NCI-H226 (cell line): ENCODE measurements around the gene INSM2.

Source experiments
- DNase-seq: peaks from one replicate; pipeline ENCODE4 v3.0.0-alpha.2; 2015

The INSM2 gene, protein sequence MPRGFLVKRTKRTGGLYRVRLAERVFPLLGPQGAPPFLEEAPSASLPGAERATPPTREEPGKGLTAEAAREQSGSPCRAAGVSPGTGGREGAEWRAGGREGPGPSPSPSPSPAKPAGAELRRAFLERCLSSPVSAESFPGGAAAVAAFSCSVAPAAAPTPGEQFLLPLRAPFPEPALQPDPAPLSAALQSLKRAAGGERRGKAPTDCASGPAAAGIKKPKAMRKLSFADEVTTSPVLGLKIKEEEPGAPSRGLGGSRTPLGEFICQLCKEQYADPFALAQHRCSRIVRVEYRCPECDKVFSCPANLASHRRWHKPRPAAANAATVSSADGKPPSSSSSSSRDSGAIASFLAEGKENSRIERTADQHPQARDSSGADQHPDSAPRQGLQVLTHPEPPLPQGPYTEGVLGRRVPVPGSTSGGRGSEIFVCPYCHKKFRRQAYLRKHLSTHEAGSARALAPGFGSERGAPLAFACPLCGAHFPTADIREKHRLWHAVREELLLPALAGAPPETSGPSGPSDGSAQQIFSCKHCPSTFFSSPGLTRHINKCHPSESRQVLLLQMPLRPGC

DNA sequence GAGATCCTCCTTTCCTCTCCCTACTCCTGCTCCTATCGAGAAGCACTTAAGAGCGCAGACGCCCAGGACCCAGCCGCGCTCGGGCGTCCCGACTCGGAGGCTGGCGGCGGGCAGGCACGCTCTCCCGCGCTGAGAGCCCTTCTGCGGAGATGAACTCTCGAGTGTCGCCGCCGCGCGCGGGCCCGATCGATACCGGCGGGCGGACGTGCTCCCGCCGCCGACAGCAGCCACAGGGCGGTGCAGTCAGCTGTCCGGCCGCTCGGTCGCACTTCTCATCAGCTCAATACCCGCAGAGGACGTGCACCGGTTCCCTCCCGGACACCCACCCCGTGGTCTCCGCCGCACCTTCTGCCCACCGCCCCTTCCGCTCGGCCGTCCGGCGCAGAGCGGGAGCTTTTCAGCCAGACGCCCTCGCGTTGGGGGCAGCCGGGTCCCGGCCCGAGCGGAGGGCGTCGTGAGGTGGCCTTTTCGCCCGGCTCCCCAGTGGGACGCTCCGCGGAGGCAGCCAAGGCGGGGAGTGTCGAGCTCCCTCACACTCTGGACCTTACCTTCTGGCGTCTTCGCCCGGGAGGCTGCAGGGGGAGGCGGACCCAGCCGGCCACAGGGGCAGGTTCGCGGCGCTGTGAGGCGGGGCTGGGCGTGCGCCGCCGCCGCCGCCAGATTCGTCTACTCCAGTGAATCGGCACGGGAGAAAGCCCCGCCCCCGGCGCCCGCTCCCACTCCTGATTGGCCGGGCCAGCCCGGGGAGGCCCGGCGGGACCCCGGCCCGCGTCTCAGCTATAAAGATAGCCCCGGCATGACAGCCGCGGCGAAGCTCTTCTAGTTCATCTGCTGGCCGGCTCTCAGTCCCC is at the start of gene INSM2:
Gene INSM2 (plus strand): TSS at position 808 of the 851 bp plus-strand sequence. CDS start 89 bp downstream, outside the sequence.
- DNase-seq, result peak; percentile 72

DNA sequence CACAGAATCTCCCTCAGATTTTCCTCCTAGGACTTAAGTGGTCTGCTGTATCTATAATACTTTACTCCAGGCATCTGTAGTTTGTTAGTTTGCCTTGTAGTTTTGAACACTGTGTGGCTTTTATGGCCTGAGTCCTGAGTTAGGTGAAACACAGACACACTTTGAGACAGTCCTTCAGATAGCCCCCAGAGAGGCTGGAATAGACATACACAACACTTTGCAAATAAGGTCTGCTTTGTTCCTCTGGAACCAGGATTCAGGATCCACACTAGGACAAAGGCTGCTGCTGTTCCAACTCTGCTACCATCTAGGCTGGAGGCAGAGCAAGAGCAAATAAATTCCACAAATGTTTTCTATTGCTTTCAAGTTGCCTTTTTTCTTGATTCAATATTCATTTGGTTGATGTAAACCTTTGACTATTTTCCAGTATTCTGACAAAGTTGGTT is 41.4 kb upstream of the INSM2 start:
- no peak for DNase-seq

DNA sequence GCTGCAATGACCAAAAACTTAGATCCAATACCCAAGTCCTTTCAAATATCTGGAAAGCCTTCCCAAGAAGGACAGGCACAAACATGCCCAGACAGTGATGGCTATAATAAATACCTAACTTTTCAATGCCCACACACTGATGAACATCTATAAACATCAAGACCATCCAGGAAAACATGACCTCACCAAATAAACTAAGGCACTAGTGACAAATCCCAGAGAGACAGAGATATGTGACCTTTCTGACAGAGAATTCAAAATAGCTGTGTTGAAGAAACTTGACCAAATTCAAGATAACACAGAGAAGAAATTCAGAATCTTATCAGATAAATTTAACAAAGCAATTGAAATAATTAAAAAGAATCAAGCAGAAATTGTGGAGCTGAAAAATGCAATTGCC is 38.7 kb upstream of the INSM2 start:
- no peak for DNase-seq

DNA sequence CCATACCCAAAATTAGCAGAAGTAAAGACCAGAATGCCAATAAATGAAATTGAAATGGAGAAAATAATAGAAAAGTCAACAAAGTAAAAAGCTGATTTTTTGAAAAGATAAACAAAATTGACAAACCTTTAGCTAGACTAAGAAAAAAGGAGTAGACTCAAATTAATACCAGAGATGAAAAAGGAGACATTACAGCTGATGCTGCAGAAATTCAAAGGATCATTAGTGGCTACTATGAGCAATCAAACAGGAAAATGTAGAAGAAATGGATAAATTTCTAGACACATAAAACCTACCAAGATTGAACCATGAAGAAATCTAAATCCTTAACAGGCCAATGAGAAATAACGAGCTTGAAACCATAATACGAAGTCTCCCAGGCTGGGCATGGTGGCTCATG is 34.8 kb upstream of the INSM2 start:
- no peak for DNase-seq

DNA sequence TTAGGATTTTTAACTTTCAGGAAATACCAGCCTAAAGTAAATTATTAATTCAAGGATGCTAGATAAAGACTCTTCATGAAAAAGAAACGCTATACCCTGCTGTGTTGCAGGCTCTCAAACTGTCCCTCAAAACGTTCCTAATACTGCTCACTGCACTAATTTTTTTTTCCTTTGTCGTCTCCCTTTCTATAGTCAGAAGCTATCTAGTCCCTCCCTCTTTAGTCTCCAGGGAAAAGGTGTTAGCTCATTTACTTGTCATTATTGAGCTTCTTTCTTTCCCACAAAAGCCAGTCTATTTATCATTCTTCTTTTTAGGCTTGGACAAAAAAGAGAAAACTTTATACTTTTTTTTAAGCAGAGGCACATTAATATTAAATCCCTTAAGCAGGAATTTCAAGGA is 30.3 kb upstream of the INSM2 start:
- no peak for DNase-seq

DNA sequence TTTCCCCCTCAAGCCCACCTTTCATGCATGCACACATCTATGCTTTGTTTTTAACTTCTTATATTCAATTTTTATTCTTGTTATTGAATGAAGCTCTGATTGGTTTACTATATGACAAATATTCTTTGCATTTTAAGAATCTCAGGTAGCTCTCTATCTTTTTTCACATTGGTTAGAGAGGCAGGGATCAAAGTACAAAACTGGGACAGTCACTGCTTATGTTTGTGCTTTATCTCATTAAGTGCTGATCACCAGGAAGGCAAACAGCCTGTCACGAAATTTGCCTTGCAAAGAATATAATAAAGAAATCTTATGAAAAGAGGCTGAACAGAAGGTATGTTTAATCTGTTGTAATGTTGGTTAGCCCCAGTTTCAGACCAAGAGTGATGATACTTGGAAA is 29.7 kb upstream of the INSM2 start:
- no peak for DNase-seq

DNA sequence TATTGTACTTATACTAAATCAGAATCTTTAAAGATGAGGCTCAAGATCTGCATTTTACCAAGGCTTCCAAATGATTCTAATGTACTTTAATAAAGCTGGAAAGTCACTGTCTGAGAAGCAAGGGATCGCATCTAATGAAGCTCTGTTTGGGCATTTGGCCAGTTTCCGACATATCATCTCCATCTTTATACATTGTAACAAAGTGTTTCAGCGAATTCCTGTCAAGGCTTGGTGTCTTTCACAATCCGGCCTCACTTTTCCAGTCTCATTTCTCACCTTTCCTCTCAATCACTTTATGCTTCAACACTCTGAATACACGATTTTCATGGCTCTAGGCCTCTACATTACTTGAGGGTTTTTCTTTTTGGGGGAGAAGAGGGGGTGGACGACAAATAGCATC is 27.5 kb upstream of the INSM2 start:
- no peak for DNase-seq

DNA sequence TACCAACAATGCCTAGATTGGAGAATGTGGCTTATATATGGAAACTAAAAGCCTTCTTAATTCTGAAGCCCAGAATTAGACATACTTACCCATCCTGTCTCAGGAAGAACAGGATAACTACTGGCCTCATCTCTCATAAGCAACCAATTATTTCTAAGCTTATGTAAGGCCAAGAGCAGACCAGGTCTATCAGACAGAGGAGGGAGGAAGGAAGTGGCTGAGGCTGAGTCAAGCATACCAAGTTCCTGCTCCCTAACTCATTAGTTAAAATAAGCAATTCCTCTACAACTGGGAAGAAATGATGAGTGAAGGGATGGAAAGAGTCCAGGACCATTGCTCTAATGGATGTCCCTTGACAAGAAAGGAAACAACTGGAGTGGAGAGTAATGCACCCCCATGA is 27.0 kb upstream of the INSM2 start:
- DNase-seq, result peak; percentile 61

DNA sequence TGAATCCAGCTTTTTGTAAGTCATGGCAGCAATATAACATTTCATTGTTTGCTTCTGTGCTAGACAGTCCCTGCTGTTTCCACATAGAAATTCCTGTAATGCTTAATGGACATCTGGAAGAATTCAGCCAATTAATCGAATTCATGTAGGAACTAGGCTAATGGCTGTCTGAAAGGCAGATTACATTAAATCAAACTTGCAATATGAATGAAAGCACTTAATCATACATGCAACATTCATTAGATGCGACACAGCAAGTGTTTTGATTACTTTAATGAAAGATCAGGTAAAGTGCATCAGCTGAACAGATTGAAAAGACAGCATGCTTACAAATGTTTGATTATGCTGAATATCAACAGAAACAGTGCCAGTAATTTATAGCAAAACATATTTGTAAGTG is 24.1 kb upstream of the INSM2 start:
- DNase-seq, result no peak

DNA sequence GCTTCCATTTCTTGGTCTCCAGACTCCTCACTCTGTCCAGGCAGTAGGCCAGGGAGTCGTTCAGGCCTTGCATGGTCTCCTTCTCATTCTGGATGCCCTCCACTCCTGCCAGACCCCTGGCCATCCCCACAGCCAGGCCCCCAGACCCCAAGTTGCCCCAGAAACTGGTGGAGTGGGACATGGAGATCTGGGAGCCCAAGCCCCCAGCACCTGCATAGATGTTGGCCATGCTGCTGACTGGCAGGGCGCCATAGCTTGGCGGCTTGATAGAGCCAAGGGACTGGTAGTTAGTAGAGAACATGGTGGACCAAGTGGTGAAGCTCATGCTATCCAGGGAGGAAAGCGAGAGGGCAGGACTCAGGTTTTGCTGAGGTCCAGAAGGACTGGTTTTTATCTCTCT is 21.2 kb upstream of the INSM2 start:
- DNase-seq, result no peak

DNA sequence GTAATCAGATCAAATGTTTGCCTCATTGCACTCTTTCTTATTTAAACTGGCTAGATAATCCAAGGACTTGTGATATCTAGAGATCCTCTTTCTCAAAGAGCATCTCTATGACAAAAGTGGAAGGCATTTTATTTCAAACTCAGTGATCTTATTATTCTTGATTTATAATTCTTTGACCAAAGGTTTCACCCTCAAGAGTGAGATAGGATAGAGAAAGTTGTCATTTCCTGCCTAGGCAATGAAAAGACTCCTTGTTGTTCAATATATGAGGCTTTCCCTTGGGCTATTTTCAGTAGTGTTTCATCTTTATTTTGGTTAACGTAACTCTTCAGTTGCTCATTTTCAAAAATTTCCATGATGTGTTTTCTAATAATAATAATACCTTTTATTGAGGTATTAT is 18.0 kb upstream of the INSM2 start:
- DNase-seq, result no peak

DNA sequence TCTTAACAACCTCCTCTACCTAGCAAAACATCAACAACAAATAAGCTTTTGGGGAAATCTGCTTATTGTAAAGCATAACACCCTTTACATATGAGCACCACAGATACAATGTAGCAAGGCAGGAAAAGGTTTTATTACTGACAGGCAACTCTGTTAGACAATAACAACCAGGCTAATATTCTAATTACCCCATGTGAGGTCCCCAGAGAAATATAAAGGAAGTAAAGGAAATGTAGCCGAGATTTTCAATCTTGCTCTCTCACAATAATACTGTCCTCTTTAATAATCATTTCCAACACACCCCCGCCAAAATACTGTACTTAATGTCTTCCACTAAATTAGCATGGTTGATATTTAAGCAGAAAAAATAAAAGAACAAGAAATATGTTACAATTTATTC is 14.0 kb upstream of the INSM2 start:
- DNase-seq, result no peak

DNA sequence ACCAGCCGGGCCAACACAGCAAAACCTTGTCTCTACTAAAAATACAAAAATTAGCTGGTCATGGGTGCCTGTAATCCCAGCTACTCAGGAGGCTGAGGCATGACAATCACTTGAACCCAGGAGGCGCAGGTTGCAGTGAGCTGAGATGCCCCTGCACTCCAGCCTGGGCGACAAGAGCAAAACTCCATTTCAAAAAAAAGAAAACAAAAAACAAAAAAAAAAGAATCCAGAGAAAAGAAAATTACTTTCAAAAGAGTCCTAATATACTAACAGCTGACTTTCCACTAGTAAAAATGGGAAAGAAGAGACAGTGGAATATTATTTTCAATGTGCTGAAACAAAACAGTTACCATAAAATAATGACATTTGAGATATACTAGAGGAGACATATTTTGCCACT is 8.3 kb upstream of the INSM2 start:
- no peak for DNase-seq

DNA sequence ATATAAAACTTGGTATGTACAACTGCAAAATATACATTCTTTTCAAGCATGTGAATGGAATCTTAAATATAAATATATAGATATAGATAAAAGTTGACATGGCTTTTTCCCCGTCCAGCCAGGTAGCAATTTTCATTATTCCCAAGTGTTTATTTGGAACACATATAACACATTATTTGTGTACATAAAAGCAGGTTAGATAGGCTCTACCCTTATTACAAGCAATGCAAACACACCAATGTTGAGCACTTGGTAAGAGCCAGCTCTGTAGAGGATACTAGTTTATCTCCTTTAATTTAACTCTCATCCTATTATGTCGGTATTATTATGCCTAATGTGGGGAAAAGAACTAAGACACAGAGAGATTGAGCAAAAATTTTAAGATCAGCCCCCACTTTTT is 7.0 kb upstream of the INSM2 start:
- no peak for DNase-seq

DNA sequence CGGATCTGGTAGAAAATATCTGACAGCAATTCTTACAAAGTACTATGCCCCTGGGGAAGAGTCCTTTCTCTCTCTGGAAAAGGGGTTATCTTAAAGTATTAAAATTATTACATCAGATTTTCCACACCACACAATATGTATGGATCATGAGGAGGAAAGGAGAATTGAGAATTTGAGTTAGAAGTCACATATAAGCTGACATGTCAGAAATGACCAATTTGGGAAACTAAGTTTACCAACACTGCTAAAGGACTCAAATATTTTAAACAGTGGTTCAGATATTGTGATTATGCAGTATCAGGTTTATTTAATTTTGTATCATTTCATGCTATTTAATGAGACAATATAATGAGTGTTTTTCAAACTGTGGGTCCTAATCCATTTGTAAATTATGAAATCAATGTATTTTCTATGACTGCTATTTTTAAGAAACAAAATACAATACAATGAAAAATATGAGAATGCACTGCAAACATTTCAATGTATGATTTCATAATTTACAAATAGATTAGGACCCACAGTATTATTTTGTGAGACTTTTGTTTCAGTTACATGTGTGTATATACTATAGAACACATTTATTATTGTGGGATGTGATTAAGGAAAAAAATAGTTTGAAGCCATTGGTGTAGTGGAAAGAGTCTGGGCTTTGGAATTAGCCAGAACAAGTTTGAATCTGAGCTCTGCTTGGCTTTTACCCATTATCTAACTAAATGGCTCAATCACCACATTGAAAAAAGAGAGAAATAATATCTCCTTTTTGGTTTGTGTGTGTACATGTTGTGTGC is 1.8 kb upstream of the INSM2 start:
- no peak for DNase-seq

DNA sequence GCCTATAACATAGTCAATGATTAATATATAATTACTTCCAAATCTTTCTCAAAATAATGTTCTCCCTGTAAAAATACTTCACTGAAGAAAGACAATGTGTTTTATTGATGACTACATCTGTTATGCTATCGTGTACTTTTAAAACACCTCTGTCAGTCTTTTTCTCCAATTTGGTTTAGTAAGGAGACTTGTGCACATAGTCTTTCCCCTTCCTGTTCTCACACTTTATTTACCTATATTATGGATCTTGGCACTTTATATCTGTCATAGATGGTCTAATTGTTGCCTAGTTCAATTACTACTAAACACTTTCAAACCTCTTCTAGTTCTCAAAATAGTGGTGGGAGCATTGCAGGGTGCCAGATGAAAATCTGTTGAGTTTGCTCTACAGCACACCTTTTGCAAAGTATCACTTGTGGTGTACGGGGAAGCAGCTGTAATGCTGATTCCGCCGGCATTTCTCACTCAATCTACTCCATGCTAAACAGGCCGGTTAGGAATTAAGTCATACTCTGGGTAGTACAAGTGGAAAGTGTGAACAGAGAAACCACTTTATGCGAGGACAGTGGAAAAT is 1.1 kb upstream of the INSM2 start:
- no peak for DNase-seq

DNA sequence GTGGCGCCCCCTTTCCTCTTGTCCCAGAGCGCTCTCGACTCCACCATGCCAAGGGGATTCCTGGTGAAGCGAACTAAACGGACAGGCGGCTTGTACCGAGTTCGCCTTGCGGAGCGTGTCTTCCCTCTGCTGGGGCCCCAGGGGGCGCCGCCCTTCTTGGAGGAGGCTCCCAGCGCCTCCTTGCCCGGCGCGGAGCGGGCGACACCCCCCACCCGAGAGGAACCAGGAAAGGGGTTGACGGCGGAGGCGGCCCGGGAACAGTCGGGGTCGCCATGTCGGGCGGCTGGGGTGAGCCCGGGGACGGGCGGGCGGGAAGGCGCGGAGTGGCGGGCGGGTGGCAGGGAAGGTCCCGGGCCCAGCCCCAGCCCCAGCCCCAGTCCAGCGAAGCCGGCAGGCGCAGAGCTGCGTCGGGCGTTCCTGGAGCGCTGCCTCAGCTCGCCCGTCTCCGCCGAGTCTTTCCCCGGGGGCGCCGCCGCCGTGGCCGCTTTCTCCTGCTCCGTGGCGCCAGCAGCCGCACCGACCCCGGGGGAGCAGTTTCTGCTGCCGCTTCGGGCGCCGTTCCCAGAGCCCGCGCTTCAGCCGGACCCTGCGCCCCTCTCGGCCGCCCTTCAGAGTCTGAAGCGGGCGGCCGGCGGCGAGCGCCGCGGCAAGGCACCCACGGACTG is 376 bp downstream of the INSM2 start:
- no peak for DNase-seq

DNA sequence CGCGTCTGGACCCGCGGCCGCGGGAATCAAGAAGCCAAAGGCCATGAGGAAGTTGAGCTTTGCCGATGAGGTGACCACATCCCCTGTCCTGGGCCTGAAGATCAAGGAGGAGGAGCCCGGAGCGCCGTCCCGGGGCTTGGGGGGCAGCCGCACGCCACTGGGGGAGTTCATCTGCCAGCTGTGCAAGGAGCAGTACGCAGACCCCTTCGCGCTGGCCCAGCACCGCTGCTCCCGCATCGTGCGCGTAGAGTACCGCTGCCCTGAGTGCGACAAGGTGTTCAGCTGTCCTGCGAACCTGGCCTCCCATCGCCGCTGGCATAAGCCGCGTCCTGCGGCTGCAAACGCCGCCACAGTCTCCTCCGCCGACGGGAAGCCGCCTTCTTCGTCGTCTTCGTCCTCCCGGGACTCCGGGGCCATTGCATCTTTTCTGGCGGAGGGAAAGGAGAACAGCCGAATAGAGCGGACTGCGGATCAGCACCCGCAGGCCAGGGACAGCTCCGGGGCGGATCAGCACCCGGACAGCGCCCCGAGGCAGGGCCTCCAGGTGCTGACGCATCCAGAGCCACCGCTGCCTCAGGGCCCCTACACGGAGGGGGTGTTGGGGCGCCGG is 1.0 kb downstream of the INSM2 start:
- peak; percentile 66 for DNase-seq

DNA sequence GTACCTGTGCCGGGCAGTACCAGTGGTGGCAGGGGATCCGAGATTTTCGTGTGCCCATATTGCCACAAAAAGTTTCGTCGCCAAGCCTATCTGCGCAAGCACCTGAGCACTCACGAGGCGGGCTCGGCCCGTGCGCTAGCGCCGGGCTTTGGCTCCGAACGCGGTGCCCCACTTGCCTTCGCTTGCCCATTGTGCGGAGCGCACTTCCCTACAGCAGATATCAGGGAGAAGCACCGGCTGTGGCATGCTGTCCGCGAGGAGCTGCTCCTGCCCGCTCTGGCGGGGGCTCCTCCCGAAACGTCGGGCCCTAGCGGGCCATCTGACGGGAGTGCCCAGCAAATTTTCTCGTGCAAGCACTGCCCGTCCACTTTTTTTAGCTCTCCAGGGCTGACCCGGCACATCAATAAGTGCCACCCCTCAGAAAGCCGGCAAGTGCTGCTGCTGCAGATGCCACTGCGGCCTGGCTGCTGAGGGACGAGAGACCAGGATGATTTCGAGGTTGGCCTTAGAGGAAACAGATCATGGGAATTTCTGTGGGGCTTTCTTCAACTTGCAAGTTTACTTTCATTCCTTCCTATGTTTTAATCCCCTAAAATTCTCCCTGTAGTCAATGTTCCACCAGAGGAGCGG is 1.6 kb downstream of the INSM2 start:
- DNase-seq, result no peak

DNA sequence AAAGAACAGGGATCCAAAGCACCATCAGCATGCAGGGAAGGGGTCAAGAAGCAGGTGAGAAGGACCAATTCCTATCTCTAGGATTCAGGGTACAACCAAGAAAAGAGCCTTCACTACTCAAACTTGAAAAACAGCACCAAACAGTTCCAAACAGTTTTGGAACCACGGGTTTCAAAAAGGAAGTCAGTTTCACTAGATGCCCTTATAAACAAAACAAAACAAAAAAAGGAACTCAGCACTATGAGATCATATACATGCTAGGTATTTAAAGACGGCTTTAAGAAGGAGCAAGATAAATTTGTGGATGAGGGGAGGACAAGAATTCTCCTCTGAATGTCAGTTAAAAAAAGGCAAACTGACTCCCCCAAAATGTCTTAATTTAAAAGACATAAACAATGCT is 6.0 kb downstream of the INSM2 start:
- no peak for DNase-seq

DNA sequence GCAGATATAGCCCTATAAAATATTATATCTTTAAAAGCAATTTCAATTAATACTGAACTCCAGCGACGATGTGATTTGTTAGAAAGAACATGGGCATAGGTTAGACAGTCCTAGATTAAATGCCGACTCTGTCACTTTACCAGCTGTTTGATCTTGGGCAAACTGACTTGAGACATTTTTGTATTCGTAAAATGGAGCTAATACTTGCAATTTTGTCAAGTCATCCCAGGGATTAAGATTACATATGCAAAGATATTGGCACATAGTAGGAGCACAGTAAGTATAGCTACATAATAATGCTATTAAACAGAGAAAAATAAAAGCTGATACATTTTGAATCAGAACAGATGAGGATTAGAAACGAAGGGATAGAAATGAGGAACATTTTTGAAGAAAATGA is 9.0 kb downstream of the INSM2 start:
- no peak for DNase-seq
